Ovary (tissue), 3 donors: ENCODE data around the gene DOLPP1.

Source experiments
- POLR2A ChIP-seq: fragments of 450-650 bp; IDR thresholded peaks from one replicate; pipeline ENCODE4 v1.6.1; 2017; ENCODE audit warnings: antibody characterized with exemption, mild to moderate bottlenecking, moderate library complexity
- TF ChIP-seq, protein P1 (sequence below), 3 donors: fragments of 450-650 bp in 2 of 3; fragments of 200-600 bp in 1 of 3; IDR thresholded peaks; one replicate each; pipeline versions ENCODE4 v1.5.1 to v1.8.0; 2016 to 2022; ENCODE audit warnings: antibody characterized with exemption in 3 of 3, mild to moderate bottlenecking in 1 of 3
- donor health status: DM: no; HTN: no; CAD: no.

DNA sequence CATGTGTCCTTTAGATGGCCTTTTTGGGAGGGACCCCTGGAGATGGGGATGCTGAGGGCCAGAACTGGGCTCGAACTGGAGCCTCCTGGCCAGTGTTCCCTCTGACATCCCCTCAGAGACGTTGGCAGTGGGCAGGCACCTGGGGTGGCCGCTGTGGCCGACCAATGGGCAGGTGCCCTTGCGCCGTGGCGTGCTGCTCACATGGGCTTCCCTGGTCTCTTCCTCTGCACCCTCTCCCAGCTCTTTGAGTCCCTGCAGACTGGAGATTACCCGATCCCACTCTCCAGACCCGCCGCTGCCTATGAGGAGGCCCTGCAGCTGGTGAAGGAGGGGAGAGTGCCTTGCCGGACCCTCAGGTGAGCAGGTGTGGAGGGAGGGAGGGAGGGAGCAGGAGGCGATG, 19.9 kb upstream of the DOLPP1 start:
- TF ChIP-seq, protein P1, sequence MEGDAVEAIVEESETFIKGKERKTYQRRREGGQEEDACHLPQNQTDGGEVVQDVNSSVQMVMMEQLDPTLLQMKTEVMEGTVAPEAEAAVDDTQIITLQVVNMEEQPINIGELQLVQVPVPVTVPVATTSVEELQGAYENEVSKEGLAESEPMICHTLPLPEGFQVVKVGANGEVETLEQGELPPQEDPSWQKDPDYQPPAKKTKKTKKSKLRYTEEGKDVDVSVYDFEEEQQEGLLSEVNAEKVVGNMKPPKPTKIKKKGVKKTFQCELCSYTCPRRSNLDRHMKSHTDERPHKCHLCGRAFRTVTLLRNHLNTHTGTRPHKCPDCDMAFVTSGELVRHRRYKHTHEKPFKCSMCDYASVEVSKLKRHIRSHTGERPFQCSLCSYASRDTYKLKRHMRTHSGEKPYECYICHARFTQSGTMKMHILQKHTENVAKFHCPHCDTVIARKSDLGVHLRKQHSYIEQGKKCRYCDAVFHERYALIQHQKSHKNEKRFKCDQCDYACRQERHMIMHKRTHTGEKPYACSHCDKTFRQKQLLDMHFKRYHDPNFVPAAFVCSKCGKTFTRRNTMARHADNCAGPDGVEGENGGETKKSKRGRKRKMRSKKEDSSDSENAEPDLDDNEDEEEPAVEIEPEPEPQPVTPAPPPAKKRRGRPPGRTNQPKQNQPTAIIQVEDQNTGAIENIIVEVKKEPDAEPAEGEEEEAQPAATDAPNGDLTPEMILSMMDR (IDR thresholded peaks at IDR 0.05): no peak
- no peak for TF ChIP-seq POLR2A
